ENCODE results near the gene TNFRSF8. TPM values are rescaled to one million over a fixed set of nuclear protein-coding genes. Genes with fewer than 3 reads are reported as not detected.
"Not testable (repeated sequence)": the region's sequence is repeated elsewhere in the genome, so short reads cannot be mapped to it uniquely, and the experiment has no call there.

Gene TNFRSF8
- total RNA-seq, 2 donors from 2014 or later = 3.0 to 6.0 TPM

GRCh38 chr1:12028957-12029511, 34.1 kb upstream of the TNFRSF8 start:
- TF ChIP-seq, protein P1, sequence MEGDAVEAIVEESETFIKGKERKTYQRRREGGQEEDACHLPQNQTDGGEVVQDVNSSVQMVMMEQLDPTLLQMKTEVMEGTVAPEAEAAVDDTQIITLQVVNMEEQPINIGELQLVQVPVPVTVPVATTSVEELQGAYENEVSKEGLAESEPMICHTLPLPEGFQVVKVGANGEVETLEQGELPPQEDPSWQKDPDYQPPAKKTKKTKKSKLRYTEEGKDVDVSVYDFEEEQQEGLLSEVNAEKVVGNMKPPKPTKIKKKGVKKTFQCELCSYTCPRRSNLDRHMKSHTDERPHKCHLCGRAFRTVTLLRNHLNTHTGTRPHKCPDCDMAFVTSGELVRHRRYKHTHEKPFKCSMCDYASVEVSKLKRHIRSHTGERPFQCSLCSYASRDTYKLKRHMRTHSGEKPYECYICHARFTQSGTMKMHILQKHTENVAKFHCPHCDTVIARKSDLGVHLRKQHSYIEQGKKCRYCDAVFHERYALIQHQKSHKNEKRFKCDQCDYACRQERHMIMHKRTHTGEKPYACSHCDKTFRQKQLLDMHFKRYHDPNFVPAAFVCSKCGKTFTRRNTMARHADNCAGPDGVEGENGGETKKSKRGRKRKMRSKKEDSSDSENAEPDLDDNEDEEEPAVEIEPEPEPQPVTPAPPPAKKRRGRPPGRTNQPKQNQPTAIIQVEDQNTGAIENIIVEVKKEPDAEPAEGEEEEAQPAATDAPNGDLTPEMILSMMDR (IDR thresholded peaks at IDR 0.05) = no peak
- Histone ChIP-seq H3K4me1 (no peaks in the 10 kb centered on the region), H3K4me3 (no peak overlapping the region), H3K27ac (no peak overlapping the region), H3K36me3 (peaks cover 28% of the 10 kb centered on the region), H3K27me3 (no peaks in the 10 kb centered on the region), H3K9me3 (no peaks in the 10 kb centered on the region)
- no peak for DNase-seq (ENCODE audit: low spot score)

- Histone ChIP-seq H3K9me3 (no peaks in the 10 kb centered on the region), H3K27ac (no peak overlapping the region), H3K27me3 (no peaks in the 10 kb centered on the region), H3K4me3 (no peak overlapping the region), H3K36me3 (peaks cover 22% of the 10 kb centered on the region), H3K4me1 (no peaks in the 10 kb centered on the region)
- no peak for DNase-seq (ENCODE audit: low spot score)
- TF ChIP-seq, protein P1 (IDR thresholded peaks at IDR 0.05) = no peak
Observed at GRCh38 chr1:12029720-12030339, 33.3 kb upstream of the TNFRSF8 start.

GRCh38 chr1:12031039-12031980, 31.8 kb upstream of the TNFRSF8 start:
- DNase-seq (ENCODE audit: low spot score) = no peak
- Histone ChIP-seq H3K36me3 (peaks cover 22% of the 10 kb centered on the region), H3K4me3 (no peak overlapping the region), H3K9me3 (no peaks in the 10 kb centered on the region), H3K27me3 (no peaks in the 10 kb centered on the region), H3K4me1 (no peaks in the 10 kb centered on the region), H3K27ac (no peak overlapping the region)
- TF ChIP-seq, protein P1 (IDR thresholded peaks at IDR 0.05) = peak; percentile 41 to 68

DNA sequence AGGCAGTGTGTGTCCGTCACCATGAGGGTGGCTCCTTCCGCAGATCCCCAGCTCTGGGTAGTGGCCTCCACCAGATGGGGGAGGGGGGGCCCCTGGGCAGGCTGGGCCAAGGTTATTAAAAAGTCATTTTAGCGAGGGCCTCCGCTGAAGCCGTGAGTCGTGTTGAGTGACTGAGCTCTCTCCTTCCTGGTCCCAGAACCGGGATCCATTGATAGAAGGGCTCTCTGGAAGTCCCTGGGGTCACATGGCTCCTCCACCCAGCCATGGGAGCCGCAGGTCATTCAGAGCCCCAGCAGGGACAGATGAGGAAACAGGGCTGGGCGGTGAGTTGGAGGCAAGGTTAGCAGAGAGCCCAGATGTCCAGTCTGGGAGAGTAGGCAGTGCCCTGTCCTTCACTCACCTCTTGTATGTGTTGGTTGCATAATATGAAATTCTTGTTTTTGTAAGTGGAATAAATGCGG, 30.9 kb upstream of the TNFRSF8 start:
- Histone ChIP-seq H3K9me3 (no peaks in the 10 kb centered on the region), H3K4me1 (no peaks in the 10 kb centered on the region), H3K4me3 (no peak overlapping the region), H3K27ac (no peak overlapping the region), H3K27me3 (no peaks in the 10 kb centered on the region), H3K36me3 (peaks cover 18% of the 10 kb centered on the region)
- TF ChIP-seq, protein P1 (IDR thresholded peaks at IDR 0.05) = no peak
- DNase-seq (ENCODE audit: low spot score) = no peak

- peaks cover 14% of the 10 kb centered on the region for H3K36me3 ChIP-seq
- H3K4me1 ChIP-seq; DNase-seq (ENCODE audit: low spot score); H3K9me3 ChIP-seq; H3K4me3 ChIP-seq; H3K27ac ChIP-seq; H3K27me3 ChIP-seq: not testable (repeated sequence)
Observed at GRCh38 chr1:12033441-12033840, 29.7 kb upstream of the TNFRSF8 start.

DNA sequence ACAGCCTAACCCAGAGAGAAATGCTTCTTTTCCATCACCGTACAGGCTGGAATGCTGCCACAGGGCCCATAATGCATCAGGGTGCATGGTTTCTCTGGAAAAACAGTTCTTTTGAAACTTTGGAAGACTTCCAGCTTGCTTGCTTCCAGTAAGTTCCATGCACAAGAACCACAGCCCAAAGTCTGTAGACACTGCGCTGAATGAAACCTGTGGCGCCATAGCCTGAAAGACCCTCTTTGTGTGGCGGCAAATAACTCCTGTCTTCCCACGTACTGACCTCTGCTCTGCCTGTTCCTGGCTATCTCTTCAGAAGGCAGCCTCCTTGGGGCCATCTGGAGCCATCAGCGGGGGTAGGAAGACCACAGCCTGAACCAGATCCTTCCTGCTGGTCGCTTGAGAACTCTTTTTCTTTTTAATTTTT, 28.7 kb upstream of the TNFRSF8 start:
- H3K27me3 ChIP-seq = no peaks in the 10 kb centered on the region
- H3K27ac ChIP-seq = peak overlapping the region in 1 of 2 donors; percentile 16
- no peak overlapping the region for H3K4me3 ChIP-seq
- no peak for DNase-seq (ENCODE audit: low spot score)
- TF ChIP-seq, protein P1 (IDR thresholded peaks at IDR 0.05) = no peak
- no peaks in the 10 kb centered on the region for H3K4me1 ChIP-seq
- H3K36me3 ChIP-seq = peaks cover 7% of the 10 kb centered on the region
- no peaks in the 10 kb centered on the region for H3K9me3 ChIP-seq
